DMS153 treated with DMSO at 0.1 percent for 48 hours (cell line): ENCODE results near the gene ABHD11.
"Not testable (repeated sequence)": the region's sequence is repeated elsewhere in the genome, so short reads cannot be mapped to it uniquely, and the experiment has no call there.

ENCODE experiments used
- DNase-seq: peaks from one replicate; lab custom pipeline; 2025; ENCODE audit not compliant: unreplicated experiment; lab: John Stamatoyannopoulos, UW

Gene ABHD11

DNA sequence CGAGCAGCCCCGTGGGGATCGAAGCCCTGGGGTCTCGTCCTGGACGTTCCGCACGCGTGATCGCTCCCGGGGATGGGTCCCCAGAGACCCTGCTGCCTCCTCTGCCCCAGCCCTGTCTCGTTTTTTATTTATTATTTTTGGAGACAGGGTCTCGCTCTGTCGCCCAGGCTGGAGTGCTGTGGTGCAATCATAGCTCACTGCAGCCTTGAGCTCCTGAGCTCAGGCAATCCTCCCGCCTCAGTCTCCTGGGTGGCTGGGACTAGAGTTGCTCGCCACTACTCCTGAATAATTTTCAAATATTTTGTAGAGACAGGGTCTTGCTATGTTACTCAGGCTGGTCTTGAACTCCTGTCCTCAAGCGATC is 18.8 kb downstream of the ABHD11 start:
- DNase-seq: no peak

DNA sequence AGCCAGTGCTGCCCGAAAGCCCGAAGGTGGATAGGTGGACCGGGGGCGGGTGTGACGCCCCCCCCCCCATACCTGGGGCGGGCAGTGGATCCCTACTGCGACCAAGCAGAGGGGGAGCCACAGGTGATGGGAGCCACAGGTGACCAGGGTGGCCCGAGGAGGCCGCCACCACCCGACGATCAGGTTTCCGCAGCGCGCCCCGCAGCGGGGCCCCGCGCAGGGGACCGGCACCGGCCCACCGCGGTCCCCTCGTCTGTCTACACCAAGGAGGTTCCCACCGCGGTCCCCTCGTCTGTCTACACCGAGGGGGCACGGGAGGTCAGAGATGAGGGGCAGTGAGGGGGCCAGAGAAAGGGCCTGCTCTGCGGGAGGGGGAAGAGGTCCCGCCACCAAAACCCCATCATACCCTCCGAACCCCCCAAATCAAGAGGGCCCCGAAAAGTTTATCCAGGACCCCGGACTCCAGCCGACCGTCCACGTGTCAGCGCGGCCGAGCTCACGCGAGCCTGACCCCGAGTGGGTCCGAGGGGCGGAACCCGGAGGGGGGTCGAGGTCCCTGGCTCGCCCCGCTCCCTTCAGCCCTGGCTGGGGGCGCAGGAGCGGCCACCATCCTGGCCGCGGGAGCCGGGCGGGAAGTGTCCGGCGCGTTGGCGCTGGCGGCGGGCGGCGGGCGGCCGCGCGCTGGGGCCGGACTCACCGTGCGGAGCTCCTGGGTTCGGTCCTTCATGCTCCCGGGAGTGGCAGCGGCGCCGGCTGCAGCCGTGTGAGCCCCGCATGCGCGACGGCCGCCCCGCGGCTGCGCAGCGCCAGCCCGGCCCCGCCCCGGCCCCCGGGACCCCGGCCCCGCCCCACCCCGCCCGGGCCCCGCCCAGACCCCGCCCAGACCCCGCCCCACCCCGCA is 19.4 kb downstream of the ABHD11 start, which contains the start of gene STX1A:
Gene STX1A, minus strand, starts transcription at position 765 of the 901 bp plus-strand sequence. Its CDS starts 38 bp downstream, at position 727.
- no peak for DNase-seq

DNA sequence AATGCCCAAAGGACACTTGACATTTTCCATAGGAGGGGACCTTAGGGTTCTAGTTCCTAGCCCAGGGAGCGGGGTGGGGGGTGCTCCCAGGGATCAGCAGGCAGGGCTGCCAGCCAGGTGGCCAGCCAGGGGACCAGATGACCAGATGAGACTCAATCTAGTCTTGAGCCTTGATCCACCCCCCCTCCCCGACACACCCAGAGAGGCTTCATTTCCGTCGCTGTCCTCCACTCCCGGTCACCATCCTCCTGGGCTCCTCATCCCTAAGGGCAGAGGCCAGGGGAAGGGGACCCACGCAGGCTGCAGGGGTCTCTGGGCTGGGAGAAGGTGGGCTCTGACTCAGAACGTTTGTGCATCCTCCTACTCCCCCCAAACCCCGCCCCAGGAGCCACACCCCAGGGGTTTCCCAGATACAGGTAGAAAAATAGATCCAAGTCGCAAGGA is 20.1 kb downstream of the ABHD11 start:
- DNase-seq: no peak

DNA sequence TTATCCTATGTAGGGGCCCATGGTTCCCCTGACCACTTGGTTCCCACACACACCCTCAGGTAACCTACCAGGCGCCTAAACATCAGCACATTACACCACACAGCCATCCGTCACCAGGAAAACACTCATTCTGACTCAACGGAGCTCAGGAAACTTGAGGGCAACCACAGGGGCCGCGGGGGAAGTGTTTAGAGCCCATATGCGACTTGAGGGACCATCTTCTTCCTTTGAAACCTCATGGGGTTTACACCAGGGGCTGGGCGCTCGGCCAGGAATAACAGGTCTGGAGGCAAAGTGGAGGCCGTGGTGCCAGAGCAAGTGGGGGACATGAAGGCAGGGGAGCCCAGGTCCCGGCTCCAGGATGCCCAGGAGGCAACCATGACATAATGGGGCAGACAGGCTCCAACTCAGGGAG is 20.6 kb downstream of the ABHD11 start:
- no peak for DNase-seq

DNA sequence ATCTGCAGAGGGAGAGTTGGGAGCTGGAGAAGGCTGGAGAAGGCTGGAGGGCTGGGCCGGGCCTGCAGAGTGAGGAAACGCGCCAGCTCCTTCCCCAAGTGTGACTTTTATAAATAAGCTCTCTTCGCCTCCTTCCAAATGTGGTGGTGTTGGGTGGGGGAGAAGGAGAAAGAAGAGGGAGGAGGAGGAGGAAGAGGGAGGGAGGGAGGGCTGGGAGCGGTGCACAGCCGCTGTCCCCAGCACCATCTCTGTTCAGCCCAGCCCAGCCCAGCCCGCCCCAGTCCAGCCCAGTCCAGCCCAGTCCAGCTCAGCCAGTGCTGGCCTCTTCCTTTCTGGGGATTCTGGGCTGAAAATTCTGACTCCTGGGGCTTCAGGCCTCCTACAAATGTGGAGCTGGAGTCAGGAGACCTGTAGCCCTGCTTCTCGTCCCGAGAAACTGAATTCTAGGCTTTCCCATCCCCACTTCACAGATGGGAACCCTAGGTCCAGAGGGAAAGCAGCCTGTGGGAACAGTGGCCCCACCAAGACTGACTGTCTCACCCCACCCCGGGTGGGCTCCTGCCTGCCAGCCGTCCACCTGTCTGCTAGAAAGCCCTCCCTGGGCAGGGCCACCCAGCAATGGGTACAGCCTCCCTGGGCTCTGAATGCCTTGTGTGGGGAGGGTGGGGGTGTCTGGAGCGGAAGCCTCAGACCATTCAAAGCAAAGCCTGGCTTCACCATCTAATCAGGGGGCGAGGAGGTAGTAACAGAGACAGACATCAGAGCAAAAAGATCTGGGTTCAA is 21.4 kb downstream of the ABHD11 start:
- DNase-seq: no peak

DNA sequence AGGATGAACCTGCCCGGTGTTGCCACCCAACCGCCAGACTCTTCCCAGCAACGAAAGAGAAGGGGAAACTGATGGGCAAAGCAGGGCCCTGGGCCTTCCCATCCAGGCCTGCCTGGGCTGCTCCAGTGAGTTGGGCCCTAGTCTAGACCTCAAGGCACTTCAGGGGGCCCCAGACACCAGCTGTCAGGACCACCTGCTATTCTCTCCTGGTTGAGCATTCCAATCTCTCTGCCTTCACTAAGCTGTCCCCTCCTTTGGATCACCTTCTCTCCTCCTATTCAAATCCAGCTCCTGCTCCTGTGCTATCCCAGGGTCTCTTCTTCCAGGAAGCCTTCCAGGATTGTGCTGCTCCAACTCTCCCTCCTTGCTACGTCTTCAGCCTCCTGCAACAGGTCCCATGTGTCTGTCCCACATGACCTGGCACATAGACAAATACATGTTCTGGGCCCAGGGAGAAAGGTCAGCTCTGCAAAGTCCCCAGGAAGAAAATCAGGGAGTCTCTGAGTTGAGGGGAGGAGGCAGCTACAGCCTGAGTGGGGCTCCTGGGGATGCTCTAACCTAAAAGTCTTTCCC is 22.2 kb downstream of the ABHD11 start:
- DNase-seq: no peak

DNA sequence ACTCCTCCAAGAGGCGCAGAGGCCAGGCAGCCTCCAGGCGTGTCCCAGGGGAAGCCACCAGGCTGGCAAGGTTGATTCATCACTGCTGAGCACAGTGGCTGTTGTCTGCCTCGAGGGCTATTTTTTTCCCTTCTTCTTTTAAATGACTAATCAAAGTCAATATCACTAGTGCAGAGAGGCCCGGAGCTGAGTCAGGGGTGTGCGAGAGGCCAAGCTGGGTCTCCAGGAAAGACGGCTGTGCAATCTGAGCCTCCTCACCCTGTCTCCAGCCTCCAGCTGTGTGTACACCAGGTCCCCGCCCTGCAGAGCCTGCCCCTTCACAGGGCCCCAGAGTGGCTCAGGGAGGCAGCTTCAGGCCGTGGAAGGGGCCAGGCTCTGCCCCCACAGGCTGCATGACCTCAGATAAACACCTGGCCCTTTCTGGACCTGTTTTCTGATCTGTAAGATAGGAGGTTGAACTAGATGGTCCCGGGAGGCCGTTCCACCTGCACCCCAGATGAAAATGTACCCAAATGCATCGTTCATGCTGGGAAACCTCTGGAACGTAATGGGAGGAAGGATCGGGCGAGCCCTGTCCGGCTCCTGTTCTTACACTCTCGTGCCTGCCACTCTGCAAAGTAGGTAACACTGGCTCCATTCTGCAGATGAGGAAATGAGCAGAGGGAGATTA is 22.8 kb downstream of the ABHD11 start:
- peak; percentile 69 for DNase-seq

DNA sequence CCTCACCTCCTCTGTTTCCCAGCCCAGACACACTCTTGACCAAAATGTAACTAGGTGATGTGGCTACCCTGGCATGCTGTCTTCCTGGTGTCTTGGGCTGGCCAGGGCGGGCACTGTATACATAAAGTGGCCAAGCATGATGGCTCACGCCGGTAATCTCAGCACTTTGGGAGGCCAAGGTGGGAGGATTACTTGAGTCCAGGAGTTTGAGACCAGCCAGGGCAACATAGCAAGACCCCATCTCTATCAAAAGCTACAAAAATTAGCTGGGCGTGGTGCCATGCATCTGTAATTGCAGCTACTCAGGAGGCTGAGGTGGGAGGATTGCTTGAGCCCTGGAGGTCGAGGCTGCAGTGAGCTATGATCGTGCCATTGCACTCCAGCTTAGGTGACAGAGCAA is 25.3 kb downstream of the ABHD11 start:
- not testable (repeated sequence) for DNase-seq

DNA sequence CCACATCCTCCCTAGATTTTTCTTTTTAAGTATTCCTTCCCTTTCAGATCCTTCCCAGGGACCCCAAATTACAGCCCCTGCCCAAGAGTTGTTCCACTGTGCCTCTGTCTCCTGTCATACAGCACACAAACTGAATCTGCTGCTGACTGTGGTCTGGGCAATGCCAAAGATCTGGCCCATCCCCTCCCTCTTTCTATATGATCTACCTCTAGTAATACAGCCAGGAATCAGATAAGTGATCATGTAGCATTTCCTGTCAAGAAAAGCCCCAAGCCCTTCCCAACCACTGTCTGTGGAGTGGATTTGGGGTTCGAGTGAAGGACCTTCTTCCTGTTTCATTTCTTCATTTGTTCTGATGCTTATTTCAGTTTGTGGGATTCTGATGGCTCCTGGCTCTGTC is 25.8 kb downstream of the ABHD11 start:
- no peak for DNase-seq

DNA sequence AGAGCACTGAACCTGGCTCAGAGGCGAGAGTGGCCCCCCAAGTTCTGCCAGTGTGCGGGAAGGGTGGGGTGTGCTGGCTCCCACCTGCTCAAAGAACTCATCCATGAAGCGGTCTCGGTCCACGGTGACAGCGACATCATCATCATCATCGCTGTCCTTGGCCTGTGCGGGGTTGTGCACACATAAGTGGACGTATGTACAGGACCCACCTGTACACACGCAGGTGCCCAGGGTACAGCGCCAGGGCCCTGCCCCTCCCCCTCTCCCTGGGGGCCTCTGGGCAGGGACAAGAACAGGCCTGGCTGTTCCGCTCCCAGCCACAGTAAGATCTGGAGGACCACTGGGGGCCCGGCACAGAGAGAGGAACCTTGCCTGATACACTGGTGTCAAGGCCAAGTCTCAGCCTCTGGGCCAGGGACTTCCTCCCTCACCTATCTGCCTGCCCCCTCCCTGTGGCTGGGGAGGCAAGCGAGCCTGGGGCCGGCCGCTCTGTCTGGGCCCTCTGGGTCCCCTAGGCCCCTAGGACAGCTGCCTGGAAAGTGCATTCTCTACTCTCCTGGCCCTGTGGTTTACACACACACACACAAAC is 29.5 kb downstream of the ABHD11 start:
- no peak for DNase-seq

DNA sequence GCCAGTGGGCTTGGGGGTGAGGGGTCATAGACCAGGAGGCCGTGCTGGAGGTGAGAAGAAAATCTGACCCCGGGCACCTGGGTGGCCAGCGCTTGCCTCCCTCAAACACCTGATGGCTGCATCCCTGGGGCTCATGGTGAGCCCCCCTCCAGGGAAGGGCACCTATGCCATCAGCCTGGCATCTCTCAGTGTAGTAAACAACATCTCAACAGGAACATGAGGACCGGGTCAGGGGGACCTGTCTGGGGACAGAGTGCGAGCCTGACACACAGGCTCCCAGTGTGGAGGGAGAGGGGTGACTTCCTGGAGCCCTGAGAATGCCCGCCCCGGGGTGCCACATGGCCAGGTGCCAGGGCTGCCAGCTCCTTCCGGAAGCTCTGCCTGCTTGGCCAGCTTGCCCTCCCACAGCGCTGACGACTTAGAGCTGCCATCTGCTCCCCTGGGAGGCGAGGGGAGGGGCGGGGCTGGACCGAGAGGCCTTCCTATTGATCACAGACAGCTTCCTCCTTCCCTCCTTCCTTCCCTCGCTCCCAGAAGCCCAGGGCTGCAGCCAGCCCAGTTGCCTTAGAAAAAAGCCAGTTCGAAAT is 31.5 kb downstream of the ABHD11 start:
- peak; percentile 53 for DNase-seq

DNA sequence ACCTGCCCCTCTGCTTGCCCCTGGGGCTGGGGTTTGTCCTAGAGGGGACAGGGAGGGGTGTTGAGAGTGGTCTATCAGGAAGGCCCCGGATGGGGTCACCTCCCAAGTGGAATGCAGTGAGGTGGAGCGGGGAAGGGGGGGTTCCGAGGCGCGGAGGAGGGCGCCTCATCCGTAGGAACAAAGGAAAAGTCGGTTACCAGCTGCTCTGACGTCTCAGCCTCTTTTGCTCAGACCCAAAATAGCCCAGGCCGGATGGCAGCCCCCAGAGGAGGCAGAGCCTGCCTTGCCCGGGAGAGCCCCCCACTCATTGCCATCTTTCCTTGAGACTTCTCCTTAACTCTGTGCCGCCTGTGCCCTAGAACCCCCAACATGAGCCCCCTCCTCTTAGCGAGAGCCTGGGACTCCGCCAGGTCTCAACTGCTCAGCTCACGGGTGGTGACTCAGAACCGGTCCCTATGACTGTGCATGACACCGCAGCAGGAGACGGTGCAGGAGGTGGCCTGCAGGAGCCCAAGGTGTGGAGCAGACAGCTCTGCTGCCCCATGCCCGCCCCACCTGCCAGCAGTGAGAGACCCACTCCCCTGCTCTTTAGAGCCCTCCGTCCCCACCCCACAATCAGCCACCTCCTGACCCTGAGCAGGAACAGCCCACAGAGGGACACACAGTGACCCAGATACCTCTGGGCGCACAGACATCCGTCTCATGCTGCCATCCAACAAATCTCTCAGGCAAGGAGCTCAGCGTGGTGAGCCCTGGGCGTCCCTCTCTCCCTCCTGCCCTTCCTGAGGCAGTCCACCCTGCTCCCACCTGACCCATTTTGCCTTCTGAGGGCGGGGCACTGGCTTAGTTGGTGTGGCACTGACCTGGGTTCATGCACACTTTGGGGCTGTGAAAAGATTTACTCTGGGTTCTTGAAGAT is 32.2 kb downstream of the ABHD11 start:
- no peak for DNase-seq

DNA sequence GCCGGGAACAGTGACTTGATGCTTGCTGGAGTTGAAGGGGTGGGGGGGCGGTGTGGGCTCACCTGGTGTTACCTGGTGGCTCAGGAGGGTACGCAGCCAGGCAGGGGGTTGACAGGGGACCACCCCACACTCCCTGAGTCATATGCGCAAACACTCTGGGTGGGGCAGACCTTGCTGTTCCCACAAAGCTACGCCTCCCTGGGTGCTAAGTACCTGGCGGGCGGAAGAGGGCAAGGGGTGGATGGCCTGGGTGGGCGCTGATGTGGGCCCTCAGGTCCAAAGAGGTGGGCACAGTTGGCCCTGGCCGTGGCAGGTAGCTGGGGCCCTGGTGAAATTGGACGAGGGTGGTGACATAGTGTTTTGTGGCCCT is 33.1 kb downstream of the ABHD11 start:
- no peak for DNase-seq

DNA sequence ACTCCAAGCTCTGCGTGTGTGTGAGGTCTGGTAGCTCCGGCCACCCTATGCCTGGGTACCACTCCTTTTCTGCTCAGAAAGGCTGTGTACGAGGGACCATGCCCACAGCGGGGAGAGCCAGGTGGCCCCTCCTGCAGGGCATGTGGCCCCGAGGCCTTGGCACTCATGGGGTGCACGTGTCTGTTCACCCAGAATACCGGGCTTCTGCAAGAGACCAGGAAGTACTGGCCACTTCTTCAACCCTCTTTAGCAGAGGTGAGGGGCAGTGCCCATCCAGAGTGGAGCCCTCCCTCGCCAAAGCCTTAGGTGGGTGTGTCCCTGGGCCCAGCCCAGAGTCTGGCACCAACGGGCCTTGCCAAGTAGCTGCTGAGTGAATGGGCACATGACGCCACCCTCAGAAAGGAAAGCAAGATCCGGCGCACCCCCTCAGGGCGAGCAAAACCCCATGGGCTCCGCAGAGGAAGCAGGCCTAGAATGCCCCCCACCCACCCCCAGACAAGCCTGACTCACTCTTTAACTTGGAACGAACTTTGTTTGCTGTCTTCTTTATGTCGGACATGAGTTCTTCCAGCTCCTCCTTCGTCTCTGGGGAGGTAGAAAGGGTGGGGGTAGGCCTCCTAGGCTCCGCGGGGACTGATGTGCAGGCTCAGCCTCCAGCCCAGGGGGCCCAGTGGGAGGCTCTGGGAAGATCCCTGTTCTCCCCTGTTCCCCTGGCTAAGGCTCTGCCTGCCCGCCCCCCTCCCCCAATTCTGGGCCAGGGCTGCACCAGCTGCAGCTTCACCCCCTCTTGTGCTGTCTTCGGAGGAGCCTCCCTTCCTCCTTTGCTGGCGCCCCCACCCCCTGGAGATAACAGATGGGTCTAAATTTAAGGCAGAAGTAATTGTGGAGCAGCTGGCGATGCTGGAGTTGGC is 33.7 kb downstream of the ABHD11 start:
- DNase-seq: no peak

DNA sequence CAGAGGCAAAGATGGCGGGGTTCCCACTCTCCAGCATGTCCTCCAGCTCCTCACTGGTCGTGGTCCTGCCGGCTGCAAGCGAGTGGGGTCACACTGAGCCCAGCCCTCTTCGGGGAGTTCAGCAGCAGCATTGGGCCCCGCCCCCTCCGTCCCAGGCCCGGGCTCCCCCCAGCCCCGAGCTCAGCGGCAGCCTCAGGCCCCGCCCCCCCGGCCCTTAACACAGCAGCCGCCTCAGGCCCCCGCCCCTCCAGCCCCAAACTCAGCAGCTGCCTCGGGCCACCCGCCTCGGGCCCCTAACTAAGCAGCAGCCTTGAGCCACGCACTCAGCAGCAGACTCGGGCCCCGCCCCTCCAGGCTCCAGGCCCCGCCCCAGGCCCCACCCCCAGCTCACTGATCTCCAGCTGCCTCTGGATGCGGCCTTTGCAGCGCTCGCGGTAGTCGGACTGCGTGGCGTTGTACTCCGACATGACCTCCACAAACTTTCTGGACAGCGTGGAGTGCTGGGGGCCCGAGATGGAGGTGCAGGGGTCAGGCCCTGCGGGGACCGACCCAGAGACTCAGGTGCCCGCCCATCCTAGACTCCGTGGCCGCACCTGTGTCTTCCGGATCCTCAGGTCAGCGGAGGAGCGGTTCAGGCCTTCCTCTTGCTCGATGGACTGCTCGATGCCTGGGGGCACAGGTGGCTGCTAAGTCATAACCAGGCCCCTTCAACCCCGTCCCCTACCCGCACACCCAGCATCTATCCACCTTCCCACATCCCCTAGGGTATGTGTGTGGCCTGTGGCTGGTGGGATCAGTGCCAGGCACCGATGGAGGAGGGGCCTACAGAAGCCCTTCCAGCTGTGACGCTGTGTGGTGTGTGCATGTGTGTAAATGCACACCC is 34.6 kb downstream of the ABHD11 start:
- DNase-seq: no peak

DNA sequence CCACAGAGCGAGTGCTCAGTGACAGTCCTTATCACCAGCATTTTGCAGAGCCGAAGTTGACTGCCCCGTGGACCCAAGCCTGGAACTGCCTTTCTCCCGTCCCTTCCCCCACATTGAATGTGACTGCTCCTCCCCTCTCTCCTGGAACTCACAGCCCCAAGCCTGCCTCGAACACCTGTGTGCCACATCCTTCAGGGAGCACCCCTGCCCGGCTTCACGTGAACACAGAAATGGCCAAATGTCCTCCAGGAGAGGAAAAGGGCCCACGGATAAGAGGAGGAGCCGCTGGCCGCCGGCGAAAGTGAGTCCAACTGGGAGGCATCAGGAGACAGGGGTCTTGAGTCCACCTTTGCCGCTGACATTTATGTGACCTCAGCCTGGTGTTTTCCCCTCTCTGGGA is 35.4 kb downstream of the ABHD11 start:
- DNase-seq: no peak

DNA sequence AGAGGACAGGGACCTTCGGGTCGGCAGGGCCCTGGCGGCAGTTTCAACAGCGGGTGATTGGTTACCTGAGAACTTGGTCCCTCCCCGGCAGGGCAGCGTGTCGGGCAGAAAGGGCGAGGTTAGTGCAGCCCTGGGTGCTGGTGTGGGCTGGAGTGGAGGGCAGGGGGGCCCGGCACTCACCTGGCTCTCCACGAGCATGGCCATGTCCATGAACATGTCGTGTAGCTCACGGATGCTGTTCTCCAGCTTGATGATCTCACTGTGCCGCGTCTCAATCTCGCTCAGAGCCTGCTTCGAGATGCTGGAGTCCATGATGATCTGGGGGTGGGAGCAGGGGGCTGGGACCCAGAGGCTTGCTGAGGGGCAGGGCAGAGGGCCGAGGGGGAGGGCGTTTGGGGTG is 35.9 kb downstream of the ABHD11 start:
- DNase-seq: no peak
